ENCODE results near the gene FADS6.
"Not testable (repeated sequence)": the region's sequence is repeated elsewhere in the genome, so short reads cannot be mapped to it uniquely, and the experiment has no call there.

The FADS6 gene

DNA sequence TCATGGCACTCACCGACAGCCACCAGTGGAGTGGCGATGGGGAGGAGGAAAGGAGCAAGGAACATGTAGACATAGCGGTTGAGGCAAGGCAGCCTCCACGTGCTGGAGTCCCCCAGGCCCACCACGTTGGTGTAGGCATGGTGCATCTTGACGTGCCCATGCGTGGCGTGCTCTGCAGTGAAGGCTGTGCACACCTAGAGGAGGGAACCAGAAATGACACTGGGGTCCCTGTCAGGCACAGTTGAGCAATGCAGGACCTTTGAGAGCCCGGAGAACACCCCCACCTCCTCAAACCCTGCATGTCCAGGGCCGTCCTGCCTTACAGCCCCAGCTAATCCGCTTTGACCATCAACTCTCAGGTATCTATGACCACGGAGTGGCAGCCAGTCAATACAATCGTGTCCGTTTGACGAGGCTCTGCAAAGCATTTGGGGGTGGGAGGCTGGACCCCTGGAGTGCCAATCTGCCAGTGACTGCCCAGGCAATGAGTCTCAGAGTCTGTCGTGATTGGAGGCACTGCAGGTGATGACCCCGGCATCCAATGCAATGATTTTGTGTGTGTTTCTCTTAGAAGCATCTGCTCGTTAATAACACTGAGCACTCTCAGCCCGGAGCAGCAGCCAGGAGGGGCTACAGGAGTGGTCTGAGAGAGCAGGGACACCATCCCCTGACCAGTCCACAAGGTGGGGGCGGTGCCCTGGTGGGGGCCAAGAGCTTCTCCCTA is 10.8 kb downstream of the FADS6 start:
- no peak for DNase-seq

- DNase-seq = no peak
These were observed 12.4 kb downstream of the FADS6 start for GRCh38 chr17:74881073-74881472.

DNA sequence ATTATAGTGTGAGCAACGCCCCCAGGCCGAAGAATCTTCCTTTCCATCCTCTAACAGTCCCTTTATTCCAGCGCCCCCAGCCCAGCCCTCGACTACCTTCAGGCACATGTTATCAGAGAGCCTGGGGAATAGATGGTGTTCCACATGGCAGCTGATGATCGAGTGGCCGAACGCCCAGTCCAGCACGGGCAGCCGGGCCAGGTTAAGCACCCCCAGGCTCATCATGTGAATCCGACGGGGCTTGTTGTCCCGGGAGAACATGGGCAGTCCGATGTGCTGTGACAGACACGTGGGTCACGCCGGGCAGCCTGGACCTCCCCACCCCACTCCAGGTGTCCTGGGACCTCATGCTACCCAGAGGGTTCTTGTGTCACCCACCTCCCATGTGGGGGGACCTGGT is 14.1 kb downstream of the FADS6 start:
- DNase-seq = no peak

GRCh38 chr17:74878658-74879057 is 14.8 kb downstream of the FADS6 start:
- DNase-seq = no peak

DNA sequence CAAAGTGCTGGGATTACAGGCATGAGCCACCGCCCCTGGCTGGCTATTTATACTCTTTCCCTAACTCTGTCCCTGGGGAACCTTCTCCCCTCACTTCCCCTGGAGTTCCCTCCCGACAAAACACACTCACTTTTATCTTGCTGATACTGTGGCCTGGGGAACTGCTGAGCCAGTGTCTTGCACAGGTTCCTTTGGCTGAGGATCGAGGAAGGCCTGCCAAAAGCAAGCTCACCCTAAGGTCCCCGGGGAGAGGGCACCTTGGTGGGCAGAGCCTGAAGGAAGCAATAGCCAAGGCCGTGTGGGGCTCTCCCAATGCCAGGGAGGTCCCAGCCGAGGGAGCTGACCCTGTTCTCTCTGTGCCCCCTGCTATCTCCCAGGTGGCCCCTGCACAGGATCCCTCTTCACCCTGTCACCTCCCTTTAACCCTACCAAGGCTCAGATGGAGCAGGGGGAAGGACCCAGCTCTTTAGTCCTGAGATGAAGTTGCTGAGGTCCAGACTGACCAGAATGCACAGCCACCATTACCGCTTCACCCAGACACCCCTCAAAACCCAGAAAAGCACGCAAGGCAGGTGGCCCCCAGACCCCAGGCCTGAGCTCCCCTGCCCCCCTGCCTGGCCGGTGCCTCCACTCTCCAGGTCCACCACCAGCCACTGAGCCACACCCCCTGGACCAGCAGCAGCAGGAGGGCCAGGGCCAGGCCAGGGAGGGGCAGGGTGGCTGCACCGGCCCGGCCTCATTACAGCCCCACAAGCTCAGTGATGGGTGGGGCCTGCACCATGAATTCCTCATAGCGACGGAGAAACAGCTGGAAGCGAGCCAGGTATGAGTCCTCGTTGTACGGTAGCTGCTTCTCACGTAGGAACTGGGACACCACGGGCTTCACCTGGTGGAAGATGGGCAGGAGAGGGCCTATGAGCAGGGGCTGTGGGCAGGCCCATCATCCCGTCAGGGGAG is 15.6 kb downstream of the FADS6 start:
- no peak for DNase-seq

GRCh38 chr17:74875977-74876593 is 17.3 kb downstream of the FADS6 start:
- no peak for DNase-seq

- no peak for DNase-seq
These were observed 18.1 kb downstream of the FADS6 start for GRCh38 chr17:74875155-74875976.

GRCh38 chr17:74874615-74875037 is 18.8 kb downstream of the FADS6 start:
- DNase-seq = no peak

GRCh38 chr17:74873874-74874614 is 19.4 kb downstream of the FADS6 start:
- no peak for DNase-seq

DNA sequence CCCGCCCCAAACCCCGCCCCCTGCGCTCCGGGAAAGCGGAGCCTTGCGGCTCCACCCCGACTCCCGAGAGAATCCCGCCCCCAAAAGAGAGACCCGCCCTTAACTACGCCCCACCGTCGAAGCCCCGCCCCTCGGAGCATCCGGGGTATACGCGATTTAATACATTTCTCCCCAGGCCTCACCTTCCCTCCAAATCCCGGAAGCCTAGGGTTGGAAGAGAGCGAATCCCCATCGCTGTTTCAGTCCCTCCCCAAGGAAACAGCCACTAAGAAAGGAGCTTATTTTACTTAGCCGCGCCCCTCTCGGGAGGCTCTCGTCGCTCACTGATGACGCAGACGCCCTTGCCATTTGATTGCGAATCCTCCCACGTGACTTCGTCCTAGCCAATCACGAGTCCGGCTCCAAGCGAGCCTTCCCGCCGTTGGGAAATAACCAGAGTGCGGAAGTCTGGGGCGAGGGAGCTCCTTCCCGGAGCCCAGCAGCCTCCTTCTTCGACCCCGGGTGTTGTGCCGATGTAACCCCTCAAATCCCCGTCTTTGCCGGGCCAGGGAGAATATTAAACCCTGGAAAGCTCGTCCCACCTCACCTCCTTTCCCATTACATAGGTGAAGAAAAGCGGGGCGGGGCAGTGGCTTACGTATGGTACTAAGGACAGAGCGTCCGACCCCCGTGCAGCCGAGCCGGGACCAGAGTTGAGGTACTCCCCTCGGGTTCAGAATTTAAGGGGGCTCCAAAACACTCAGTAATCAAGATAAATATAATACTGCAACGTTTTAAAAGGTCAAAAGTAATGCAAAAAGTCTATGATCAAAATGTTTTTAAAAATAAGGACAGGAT is 20.2 kb downstream of the FADS6 start:
- DNase-seq = peak; percentile 90

GRCh38 chr17:74872313-74873036 is 21.0 kb downstream of the FADS6 start, which contains the start of gene FDXR:
Gene FDXR, minus strand, starts transcription at chr17:74872994. Its CDS starts 50 bp downstream, at chr17:74872944.
- no peak for DNase-seq

- no peak for DNase-seq
These were observed 21.9 kb downstream of the FADS6 start for GRCh38 chr17:74871356-74872076.

GRCh38 chr17:74870512-74870911 is 22.9 kb downstream of the FADS6 start:
- DNase-seq = no peak

DNA sequence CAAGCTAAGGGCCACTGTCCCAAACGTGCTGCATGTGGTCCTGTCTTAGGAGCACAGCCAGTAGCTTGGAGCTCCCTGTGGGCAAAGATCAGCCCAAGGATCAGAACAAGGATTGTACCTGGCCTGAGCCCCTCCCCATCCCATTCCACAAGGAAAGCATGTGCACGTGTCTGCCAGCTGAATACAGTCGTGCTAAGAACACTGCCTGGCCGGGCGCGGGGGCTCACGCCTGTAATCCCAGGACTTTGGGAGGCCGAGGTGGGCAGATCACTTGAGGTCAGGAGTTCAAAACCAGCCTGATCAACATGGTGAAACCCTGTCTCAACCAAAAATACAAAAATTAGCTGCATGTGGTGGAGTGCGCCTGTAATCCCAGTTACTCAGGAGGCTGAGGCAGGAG is 23.4 kb downstream of the FADS6 start:
- DNase-seq = not testable (repeated sequence)

- no peak for DNase-seq
These were observed 24.6 kb downstream of the FADS6 start for GRCh38 chr17:74868908-74869255.

- no peak for DNase-seq
These were observed 25.1 kb downstream of the FADS6 start for GRCh38 chr17:74868251-74868907.

- no peak for DNase-seq
These were observed 27.1 kb downstream of the FADS6 start for GRCh38 chr17:74866198-74866835.

GRCh38 chr17:74865504-74866197 is 27.8 kb downstream of the FADS6 start:
- no peak for DNase-seq

All from DMS79 treated with DMSO at 0.1 percent for 48 hours (cell line).